Brain microvascular endothelial cell (primary cell): ENCODE measurements around the gene AZU1.

Source experiments
- DNase-seq: peaks from one replicate; pipeline ENCODE4 v3.0.0-alpha.2; 2020
- H3K27ac ChIP-seq: fragments of 250-450 bp; sonication (Bioruptor Pico); 2 replicates; pipeline ENCODE4 v1.5.1; 2020; ENCODE audit warnings: mild to moderate bottlenecking, moderate library complexity
- H3K27me3 ChIP-seq: fragments of 250-450 bp; sonication (Bioruptor Pico); replicated peaks from 2 replicates; pipeline ENCODE4 v1.5.1; 2020; ENCODE audit warnings: mild to moderate bottlenecking
- H3K36me3 ChIP-seq: fragments of 250-450 bp; sonication (Bioruptor Pico); replicated peaks from 2 replicates; pipeline ENCODE4 v1.5.1; 2020; ENCODE audit warnings: mild to moderate bottlenecking
- H3K4me3 ChIP-seq: 2 replicates; pipeline ENCODE4 v1.5.1; 2011; ENCODE audit warnings: low read depth, mild to moderate bottlenecking, control low read depth, low read length, moderate library complexity
- in situ Hi-C: cut with HindIII; loops from 2 replicates; pipeline ENCODE4 v1.10.0; 2017; ENCODE audit warnings: low sequenced_read_pairs, low pct_ligation_motif_present
- TF ChIP-seq, protein P1 (sequence below): IDR thresholded peaks from 2 replicates; pipeline ENCODE4 v1.5.1; 2011; ENCODE audit warnings: low read depth, mild to moderate bottlenecking, moderate library complexity, low read length, control low read depth, inconsistent platforms; ENCODE audit errors: missing control alignments

Gene AZU1

DNA sequence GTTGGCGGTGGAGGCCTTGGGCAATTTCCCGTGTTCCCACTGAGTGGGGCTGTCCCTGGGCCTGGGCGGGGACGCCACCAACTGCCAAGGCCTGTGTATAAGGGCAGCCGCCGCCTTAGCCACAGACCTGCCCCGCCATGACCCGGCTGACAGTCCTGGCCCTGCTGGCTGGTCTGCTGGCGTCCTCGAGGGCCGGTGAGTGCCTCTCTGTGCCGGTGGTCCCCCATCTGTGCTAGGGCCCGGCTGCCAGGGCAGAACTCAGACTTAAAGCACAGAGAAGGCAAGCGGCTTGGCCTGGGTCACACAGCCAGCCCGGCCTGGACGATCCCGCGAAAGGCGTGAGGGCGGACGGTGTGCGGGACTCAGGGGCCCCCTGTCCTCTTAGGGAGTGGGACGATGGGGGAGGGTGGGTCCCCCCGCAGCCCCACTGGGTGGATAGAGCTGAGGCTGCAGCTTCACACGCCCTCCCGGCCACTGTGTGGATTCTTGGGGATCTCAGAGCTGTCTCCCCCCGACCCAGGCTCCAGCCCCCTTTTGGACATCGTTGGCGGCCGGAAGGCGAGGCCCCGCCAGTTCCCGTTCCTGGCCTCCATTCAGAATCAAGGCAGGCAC, at the start of gene AZU1:
Gene AZU1, plus strand, starts transcription at position 128 of the 612 bp plus-strand sequence. Its CDS starts 10 bp downstream, at position 138.
- H3K27me3 ChIP-seq: no peaks in the 10 kb centered on the region
- H3K27ac ChIP-seq: no peak within 1 kb of the TSS
- H3K36me3 ChIP-seq: no peaks in the 10 kb centered on the region
- TF ChIP-seq, protein P1, sequence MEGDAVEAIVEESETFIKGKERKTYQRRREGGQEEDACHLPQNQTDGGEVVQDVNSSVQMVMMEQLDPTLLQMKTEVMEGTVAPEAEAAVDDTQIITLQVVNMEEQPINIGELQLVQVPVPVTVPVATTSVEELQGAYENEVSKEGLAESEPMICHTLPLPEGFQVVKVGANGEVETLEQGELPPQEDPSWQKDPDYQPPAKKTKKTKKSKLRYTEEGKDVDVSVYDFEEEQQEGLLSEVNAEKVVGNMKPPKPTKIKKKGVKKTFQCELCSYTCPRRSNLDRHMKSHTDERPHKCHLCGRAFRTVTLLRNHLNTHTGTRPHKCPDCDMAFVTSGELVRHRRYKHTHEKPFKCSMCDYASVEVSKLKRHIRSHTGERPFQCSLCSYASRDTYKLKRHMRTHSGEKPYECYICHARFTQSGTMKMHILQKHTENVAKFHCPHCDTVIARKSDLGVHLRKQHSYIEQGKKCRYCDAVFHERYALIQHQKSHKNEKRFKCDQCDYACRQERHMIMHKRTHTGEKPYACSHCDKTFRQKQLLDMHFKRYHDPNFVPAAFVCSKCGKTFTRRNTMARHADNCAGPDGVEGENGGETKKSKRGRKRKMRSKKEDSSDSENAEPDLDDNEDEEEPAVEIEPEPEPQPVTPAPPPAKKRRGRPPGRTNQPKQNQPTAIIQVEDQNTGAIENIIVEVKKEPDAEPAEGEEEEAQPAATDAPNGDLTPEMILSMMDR: no peak
- no peak for DNase-seq
- no peak within 1 kb of the TSS for H3K4me3 ChIP-seq
- in situ Hi-C loops: no loop called here

DNA sequence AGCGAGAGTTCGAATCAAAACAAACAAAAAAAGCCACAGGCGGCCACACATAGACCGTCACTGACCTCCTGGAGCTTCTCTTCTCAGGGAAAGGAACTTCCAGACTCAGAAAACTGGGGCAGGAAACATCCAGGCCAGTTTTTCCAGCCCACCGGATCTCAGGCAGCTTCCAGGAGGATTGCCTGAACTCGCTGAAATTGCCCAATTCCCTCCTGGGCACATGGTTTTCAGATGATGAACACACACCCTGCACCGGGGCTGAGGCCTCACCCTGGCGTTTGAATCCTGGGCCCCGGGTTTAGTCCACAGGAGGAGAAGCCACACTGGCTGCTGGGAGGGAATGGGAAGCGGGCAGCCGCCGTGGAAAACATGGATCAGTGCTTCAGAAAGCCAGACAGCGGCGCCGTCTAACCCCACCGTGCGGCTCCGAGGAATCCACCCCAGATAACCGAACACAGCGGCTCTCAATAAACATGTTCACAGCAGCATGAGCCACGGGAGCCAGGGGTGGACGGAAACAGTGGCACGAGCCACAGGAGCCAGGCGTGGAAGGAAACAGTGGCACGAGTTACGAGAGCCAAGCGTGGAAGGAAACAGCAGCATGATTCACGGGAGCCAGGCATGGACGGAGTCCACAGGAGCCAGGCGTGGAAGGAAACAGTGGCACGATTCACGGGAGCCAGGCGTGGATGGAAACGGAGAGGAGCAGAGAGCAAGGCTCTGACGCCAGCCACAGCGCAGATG, 48.6 kb upstream of the AZU1 start:
- TF ChIP-seq, protein P1: no peak
- Histone ChIP-seq H3K27ac (peak overlapping the region; percentile 45), H3K4me3 (no peak overlapping the region), H3K27me3 (no peaks in the 10 kb centered on the region), H3K36me3 (no peaks in the 10 kb centered on the region)
- DNase-seq: peak; percentile 93
- in situ Hi-C loops: no loop called here

GRCh38 chr19:780935-781334, 46.7 kb upstream of the AZU1 start:
- H3K27ac ChIP-seq: no peak overlapping the region
- no peaks in the 10 kb centered on the region for H3K27me3 ChIP-seq
- H3K36me3 ChIP-seq: no peaks in the 10 kb centered on the region
- DNase-seq: no peak
- H3K4me3 ChIP-seq: no peak overlapping the region
- in situ Hi-C loops: no loop called here
- TF ChIP-seq, protein P1: no peak

- H3K27me3 ChIP-seq: no peaks in the 10 kb centered on the region
- DNase-seq: no peak
- TF ChIP-seq, protein P1: no peak
- in situ Hi-C loops: no loop called here
- H3K36me3 ChIP-seq: no peaks in the 10 kb centered on the region
- no peak overlapping the region for H3K4me3 ChIP-seq
- no peak overlapping the region for H3K27ac ChIP-seq
Measured at GRCh38 chr19:781800-782184, 45.8 kb upstream of the AZU1 start.

DNA sequence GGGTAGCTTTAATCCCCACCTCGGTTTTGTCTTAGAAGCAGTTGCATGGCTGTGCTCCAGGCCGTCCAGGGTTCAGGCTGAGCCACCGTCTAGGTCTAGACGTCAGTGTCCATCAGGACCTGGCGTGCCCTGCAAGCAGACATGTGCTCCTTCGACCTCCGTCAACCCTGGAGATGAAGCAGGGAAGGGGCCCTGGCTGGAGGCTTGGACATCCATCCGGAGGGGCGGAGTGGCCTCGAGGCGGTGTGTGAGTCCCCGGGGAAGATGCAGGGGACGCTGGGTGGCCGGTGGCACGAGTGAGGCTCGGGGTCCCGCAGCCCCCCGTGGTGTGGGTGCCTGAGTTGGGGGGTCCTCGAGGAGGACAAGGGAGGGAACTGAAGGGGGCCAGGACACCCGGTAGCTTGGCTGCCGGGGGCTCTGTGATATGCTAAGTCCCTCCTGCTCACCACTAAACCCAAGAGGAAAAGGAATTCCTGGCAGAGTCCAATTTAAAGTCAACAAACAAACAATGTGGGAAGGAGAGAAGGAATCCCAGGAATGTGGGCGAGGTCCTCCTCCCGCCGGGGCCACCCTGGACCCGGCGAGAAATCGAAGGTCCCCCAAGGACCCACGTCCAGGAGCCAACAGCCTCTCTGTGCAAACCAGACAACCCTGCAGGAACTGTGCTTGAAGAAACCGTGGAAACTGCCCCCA, 45.3 kb upstream of the AZU1 start:
- TF ChIP-seq, protein P1: no peak
- in situ Hi-C loops: no loop called here
- no peak overlapping the region for H3K4me3 ChIP-seq
- H3K27me3 ChIP-seq: no peaks in the 10 kb centered on the region
- no peak for DNase-seq
- no peak overlapping the region for H3K27ac ChIP-seq
- no peaks in the 10 kb centered on the region for H3K36me3 ChIP-seq
